CD8-positive, alpha-beta memory T cell (primary cell): ENCODE results near the gene ZNF629. TPM values are rescaled to one million over a fixed set of nuclear protein-coding genes. Genes with fewer than 3 reads are reported as not detected.
A peak's percentile ranks its signal among the peaks of the same experiment; 100 is the strongest.

Experiments used
- CTCF ChIA-PET: fragments of 350-600 bp; sonication (Branson Sonifier 250); formaldehyde crosslinking; loops from one replicate; lab custom pipeline; 2021; ENCODE audit warnings: antibody characterized with exemption; lab: Charles Lee
- POLR2A ChIA-PET: fragments of 350-600 bp; sonication (Branson Sonifier 250); formaldehyde crosslinking; loops from one replicate; lab custom pipeline; 2021; ENCODE audit warnings: antibody characterized with exemption; lab: Charles Lee
- DNase-seq, 5 donors: peaks; one replicate each; pipeline versions ENCODE4 v3.0.0 to v3.0.0-alpha.2; 2020 to 2022; ENCODE audit warnings: mixed read lengths in 1 of 5
- H3K27ac ChIP-seq: one replicate; pipeline ENCODE4 v1.7.0; 2013; ENCODE audit warnings: low read depth, mild to moderate bottlenecking, low read length, moderate library complexity
- H3K27me3 ChIP-seq: 2 replicates; pipeline ENCODE4 v1.7.0; 2013; ENCODE audit warnings: low read length, mild to moderate bottlenecking; ENCODE audit not compliant: insufficient read depth, poor library complexity, severe bottlenecking
- H3K36me3 ChIP-seq: 2 replicates; pipeline ENCODE4 v1.7.0; 2013; ENCODE audit warnings: mild to moderate bottlenecking, low read length, moderate library complexity; ENCODE audit not compliant: insufficient read depth
- H3K4me1 ChIP-seq: 2 replicates; pipeline ENCODE4 v1.7.0; 2013; ENCODE audit warnings: mild to moderate bottlenecking, low read length, moderate library complexity; ENCODE audit not compliant: insufficient read depth
- H3K4me3 ChIP-seq: 2 replicates; pipeline ENCODE4 v1.7.0; 2013; ENCODE audit warnings: mild to moderate bottlenecking, low read length
- H3K9me3 ChIP-seq: 2 replicates; pipeline ENCODE4 v1.7.0; 2013; ENCODE audit warnings: mild to moderate bottlenecking, low read length
- H3K27ac Mint-ChIP-seq, 8 donors: one replicate each; pipeline ENCODE4 v1.8.0; 2020 to 2021; ENCODE audit warnings: mixed read lengths in 8 of 8, mild to moderate bottlenecking in 6 of 8, inconsistent platforms in 3 of 8, moderate library complexity in 3 of 8
- H3K27me3 Mint-ChIP-seq, 2 donors: one replicate each; pipeline ENCODE4 v1.8.0; 2020 to 2021; ENCODE audit warnings: mixed read lengths in 2 of 2, mild to moderate bottlenecking in 1 of 2, moderate library complexity in 1 of 2
- H3K36me3 Mint-ChIP-seq, 3 donors: one replicate each; pipeline ENCODE4 v1.8.0; 2020 to 2021; ENCODE audit warnings: mixed read lengths in 3 of 3, inconsistent platforms in 1 of 3, mild to moderate bottlenecking in 1 of 3
- H3K4me1 Mint-ChIP-seq, 3 donors: one replicate each; pipeline ENCODE4 v1.8.0; 2020 to 2021; ENCODE audit warnings: mixed read lengths in 3 of 3, inconsistent platforms in 1 of 3, mild to moderate bottlenecking in 1 of 3
- H3K4me3 Mint-ChIP-seq, 7 donors: one replicate each; pipeline ENCODE4 v1.8.0; 2020 to 2021; ENCODE audit warnings: mixed read lengths in 7 of 7, mild to moderate bottlenecking in 6 of 7, moderate library complexity in 4 of 7, inconsistent platforms in 2 of 7
- H3K9me3 Mint-ChIP-seq, 5 donors: one replicate each; pipeline ENCODE4 v1.8.0; 2020 to 2022; ENCODE audit warnings: mixed read lengths in 5 of 5, mild to moderate bottlenecking in 3 of 5, moderate library complexity in 2 of 5, inconsistent platforms in 1 of 5
- polyA plus RNA-seq: library from polyadenylated mRNA; unstranded; fragments of 300-500 nt; fragmentation: Illumina TruSeq; gene quantifications from one replicate; pipeline ENCODE4 v1.2.3, GENCODE V29; 2021
- total RNA-seq, 2 experiments: library from RNA; stranded (reverse); gene quantifications; one replicate each; pipeline ENCODE4 v1.2.3, GENCODE V29; 2021

ZNF629 gene
- total and polyA plus RNA-seq, 3 experiments from 2014 or later, result 1.1 to 5.7 (median 5.6) TPM

GRCh38 chr16:30728899-30729672 is 57.9 kb downstream of the ZNF629 start:
- Mint-ChIP-seq H3K36me3 (peaks cover 7 to 78% (median 24%) of the 10 kb centered on the region in 3 donors), H3K27ac (peak overlapping the region in 3 of 8 donors; percentile 11 to 85 (median 59)), H3K27me3 (no peaks in the 10 kb centered on the region), H3K4me1 (peaks cover 4 to 8% (median 6%) of the 10 kb centered on the region in 3 donors), H3K4me3 (no peak overlapping the region), H3K9me3 (no peaks in the 10 kb centered on the region)
- H3K9me3 ChIP-seq, result no peaks in the 10 kb centered on the region
- no peaks in the 10 kb centered on the region for H3K4me1 ChIP-seq
- H3K27me3 ChIP-seq, result no peaks in the 10 kb centered on the region
- no peak overlapping the region for H3K27ac ChIP-seq
- ChIA-PET POLR2A (no interaction called here), CTCF (no interaction called here)
- H3K4me3 ChIP-seq, result no peak overlapping the region
- H3K36me3 ChIP-seq, result peaks cover 51% of the 10 kb centered on the region
- no peak for DNase-seq

Other genes starting within 250 kb of the ZNF629 start
- 10 to 100 TPM; 15.1 to 15.7 TPM for gene ZNF764, start 228.8 kb downstream of the ZNF629 start, total RNA-seq
- 8.9 TPM for gene ZNF764, start 228.8 kb downstream of the ZNF629 start, polyA plus RNA-seq
- gene ZNF688, start 215.5 kb downstream of the ZNF629 start, total RNA-seq, result 10 to 100 TPM in 1 of 2 experiments, 1 to 10 TPM in 1; 9.6 to 10.8 TPM
- gene ZNF688, start 215.5 kb downstream of the ZNF629 start, polyA plus RNA-seq, result 28.5 TPM
- 10 to 100 TPM; 10.9 to 13.0 TPM for gene ZNF785, start 201.5 kb downstream of the ZNF629 start, total RNA-seq
- gene ZNF785, start 201.5 kb downstream of the ZNF629 start, polyA plus RNA-seq, result 4.8 TPM
- 10 to 100 TPM; 14.6 to 15.7 TPM for gene ZNF689, start 176.8 kb downstream of the ZNF629 start, total RNA-seq
- 13.7 TPM for gene ZNF689, start 176.8 kb downstream of the ZNF629 start, polyA plus RNA-seq
- 10 to 100 TPM; 87.5 to 92.5 TPM for gene PRR14, start 136.2 kb downstream of the ZNF629 start, total RNA-seq
- gene PRR14, start 136.2 kb downstream of the ZNF629 start, polyA plus RNA-seq, result 29.7 TPM
- gene FBRS, start 128.8 kb downstream of the ZNF629 start, total RNA-seq, result 100 to 1,000 TPM; 115 to 124 TPM
- gene FBRS, start 128.8 kb downstream of the ZNF629 start, polyA plus RNA-seq, result 7.1 TPM
- 10 to 100 TPM; 75.4 to 76.3 TPM for gene SRCAP, start 88.0 kb downstream of the ZNF629 start, total RNA-seq
- gene SRCAP, start 88.0 kb downstream of the ZNF629 start, polyA plus RNA-seq, result 33.0 TPM
- 10 to 100 TPM; 31.8 to 32.2 TPM for gene PHKG2, start 38.8 kb downstream of the ZNF629 start, total RNA-seq
- gene PHKG2, start 38.8 kb downstream of the ZNF629 start, polyA plus RNA-seq, result 47.0 TPM
- gene CFAP119, start 25.1 kb downstream of the ZNF629 start, total RNA-seq, result 1 to 10 TPM; 6.5 to 6.9 TPM
- 0.25 TPM for gene CFAP119, start 25.1 kb downstream of the ZNF629 start, polyA plus RNA-seq
- 100 to 1,000 TPM; 152 to 157 TPM for gene RNF40, start 24.9 kb downstream of the ZNF629 start, total RNA-seq
- 61.9 TPM for gene RNF40, start 24.9 kb downstream of the ZNF629 start, polyA plus RNA-seq
- 10 to 100 TPM; 31.7 to 35.0 TPM for gene BCL7C, start 106.9 kb upstream of the ZNF629 start, total RNA-seq
- gene BCL7C, start 106.9 kb upstream of the ZNF629 start, polyA plus RNA-seq, result 52.3 TPM
- under 1 TPM in 1 of 2 experiments, not detected in 1; 0.33 TPM for gene CTF1, start 109.4 kb upstream of the ZNF629 start, total RNA-seq
- gene CTF1, start 109.4 kb upstream of the ZNF629 start, polyA plus RNA-seq, result not detected
- 10 to 100 TPM; 28.7 to 29.2 TPM for gene FBXL19, start 136.4 kb upstream of the ZNF629 start, total RNA-seq
- gene FBXL19, start 136.4 kb upstream of the ZNF629 start, polyA plus RNA-seq, result 0.25 TPM
- 1 to 10 TPM; 8.5 to 8.8 TPM for gene ORAI3, start 161.9 kb upstream of the ZNF629 start, total RNA-seq
- 25.8 TPM for gene ORAI3, start 161.9 kb upstream of the ZNF629 start, polyA plus RNA-seq
- gene SETD1A, start 170.5 kb upstream of the ZNF629 start, total RNA-seq, result 10 to 100 TPM; 24.7 to 28.8 TPM
- 2.6 TPM for gene SETD1A, start 170.5 kb upstream of the ZNF629 start, polyA plus RNA-seq
- 1 to 10 TPM; 1.6 to 2.1 TPM for gene HSD3B7, start 198.0 kb upstream of the ZNF629 start, total RNA-seq
- gene HSD3B7, start 198.0 kb upstream of the ZNF629 start, polyA plus RNA-seq, result not detected
- gene STX1B, start 223.4 kb upstream of the ZNF629 start, total RNA-seq, result under 1 TPM; 0.40 to 0.79 TPM
- gene STX1B, start 223.4 kb upstream of the ZNF629 start, polyA plus RNA-seq, result 0.03 TPM
- gene STX4, start 246.4 kb upstream of the ZNF629 start, total RNA-seq, result 10 to 100 TPM; 53.0 to 55.0 TPM
- gene STX4, start 246.4 kb upstream of the ZNF629 start, polyA plus RNA-seq, result 34.5 TPM